ENCODE data around the gene LRRFIP1. TPM values are rescaled to one million over a fixed set of nuclear protein-coding genes. Genes with fewer than 3 reads are reported as not detected.
"Not testable (repeated sequence)": the region's sequence is repeated elsewhere in the genome, so short reads cannot be mapped to it uniquely, and the experiment has no call there.

LRRFIP1 gene
- total and polyA plus RNA-seq, 10 of the 15 experiments (the other 5 are each of a cell fraction or from before 2014, with no cell fraction given), result 36.2 to 120 (median 74.3) TPM

- H3K27ac ChIP-seq (ENCODE audit: control insufficient read depth, insufficient read depth), result no peak overlapping the region
- H3K4me1 ChIP-seq (ENCODE audit: control insufficient read depth, insufficient read depth, low read length), result no peaks in the 10 kb centered on the region
- no peaks in the 10 kb centered on the region for H3K9me3 ChIP-seq (replicated peaks; ENCODE audit: control insufficient read depth, insufficient read depth, low read length)
- H3K4me3 ChIP-seq, result no peak overlapping the region
- ATAC-seq (no peak), DNase-seq (ENCODE audit: low read depth, low spot score) (no peak), FAIRE-seq (no peak)
- no TSS peak for BruUV-seq (replicated peaks)
- RAD21 ChIA-PET (ENCODE audit: unreplicated experiment), result no interaction called here
- POLR2A ChIA-PET, result no interaction called here
- H3K27me3 ChIP-seq (replicated peaks in 1 of 2; ENCODE audit: control insufficient read depth in 2 of 2, insufficient read depth in 2 of 2, low read length in 1 of 2), result no peaks in the 10 kb centered on the region; a peak in 2 of 4 replicates
- H3K79me2 ChIP-seq (ENCODE audit: control insufficient read depth, insufficient read depth, low read length), result no peaks in the 10 kb centered on the region
- no peaks in the 10 kb centered on the region for H4K20me1 ChIP-seq (ENCODE audit: control insufficient read depth, insufficient read depth)
- CTCF ChIA-PET, result no interaction called here
- WGBS (ENCODE audit: insufficient coverage, insufficient replicate concordance, low lambda C conversion rate, missing lambda C conversion rate), result 48% methylated on average over 5 of the region's 5 CpGs
- in situ Hi-C loops (cut with MboI), result no loop called here
- no peak overlapping the region for H3K9ac ChIP-seq (ENCODE audit: control insufficient read depth, insufficient read depth, low read length)
- no peak overlapping the region for H3K4me2 ChIP-seq (ENCODE audit: control insufficient read depth, insufficient read depth)
- no peaks in the 10 kb centered on the region for H3K36me3 ChIP-seq (ENCODE audit: control insufficient read depth in 2 of 2, insufficient read depth in 2 of 2, low read length in 1 of 2)
- intact Hi-C loops (cut with micrococcal nuclease; ENCODE audit: unreplicated experiment), result no loop called here
- H2AFZ ChIP-seq (ENCODE audit: control insufficient read depth, low read depth, low read length), result no peak overlapping the region
- TF ChIP-seq GATAD2B (conservative IDR thresholded peaks at IDR 0.05; ENCODE audit: low read depth) (no peak), POLR2A (IDR thresholded peaks at IDR 0.05; ENCODE audit: low read depth, low read length) (no peak)
- SMC1A ChIA-PET (ENCODE audit: uncharacterized antibody, unreplicated experiment), result interaction anchor here (1.4 kb wide), 1 partner anchor 13 kb away, joined by 3 read pairs; no protein-coding TSS in a partner anchor
Measured at GRCh38 chr2:237594514-237594871, 32.9 kb upstream of the LRRFIP1 start.

- H3K79me2 ChIP-seq (ENCODE audit: control insufficient read depth, insufficient read depth, low read length); H3K4me1 ChIP-seq (ENCODE audit: control insufficient read depth, insufficient read depth, low read length); H3K36me3 ChIP-seq (ENCODE audit: control insufficient read depth in 2 of 2, insufficient read depth in 2 of 2, low read length in 1 of 2); intact Hi-C loops (cut with micrococcal nuclease; ENCODE audit: unreplicated experiment); ATAC-seq; BruUV-seq (replicated peaks); in situ Hi-C loops (cut with MboI); RAD21 ChIA-PET (ENCODE audit: unreplicated experiment); DNase-seq (ENCODE audit: low read depth, low spot score); H3K9ac ChIP-seq (ENCODE audit: control insufficient read depth, insufficient read depth, low read length); H3K9me3 ChIP-seq (replicated peaks; ENCODE audit: control insufficient read depth, insufficient read depth, low read length); FAIRE-seq; H4K20me1 ChIP-seq (ENCODE audit: control insufficient read depth, insufficient read depth); H2AFZ ChIP-seq (ENCODE audit: control insufficient read depth, low read depth, low read length); H3K4me2 ChIP-seq (ENCODE audit: control insufficient read depth, insufficient read depth); H3K4me3 ChIP-seq; H3K27ac ChIP-seq (ENCODE audit: control insufficient read depth, insufficient read depth); CTCF ChIA-PET; H3K27me3 ChIP-seq (replicated peaks in 1 of 2; ENCODE audit: control insufficient read depth in 2 of 2, insufficient read depth in 2 of 2, low read length in 1 of 2): not testable (repeated sequence)
- 52% methylated on average over 4 of the region's 5 CpGs for WGBS (ENCODE audit: insufficient coverage, insufficient replicate concordance, low lambda C conversion rate, missing lambda C conversion rate)
- ChIA-PET SMC1A (ENCODE audit: uncharacterized antibody, unreplicated experiment) (interaction anchor here (1.3 kb wide), 1 partner anchor 9 kb away, joined by 3 read pairs; no protein-coding TSS in a partner anchor), POLR2A (interaction anchor here (0.7 kb wide), 1 partner anchor 147 kb away, joined by 3 read pairs; no protein-coding TSS in a partner anchor)
Measured at GRCh38 chr2:237595829-237596519, 31.4 kb upstream of the LRRFIP1 start.

Data from GM12878 (cell line).